Keratinocyte (primary cell): ENCODE measurements around the gene DRD2. TPM values are rescaled to one million over a fixed set of nuclear protein-coding genes. Genes with fewer than 3 reads are reported as not detected.

Experiments used
- DNase-seq: peaks from one replicate; pipeline ENCODE4 v3.0.0-alpha.2; 2011; ENCODE audit warnings: low read depth, missing footprints, low spot score
- FAIRE-seq: peaks from 2 replicates; lab custom pipeline; 2011; peaks lifted over from hg19 to GRCh38; lab: Jason Lieb, UNC
- H2AFZ ChIP-seq: 2 replicates; pipeline ENCODE4 v1.6.0; 2012; ENCODE audit warnings: low read length, control low read depth, inconsistent platforms; ENCODE audit not compliant: control insufficient read depth
- H3K27ac ChIP-seq: 2 replicates; pipeline ENCODE4 v1.5.1; 2011; ENCODE audit warnings: low read length; ENCODE audit not compliant: control insufficient read depth, insufficient read depth
- H3K27me3 ChIP-seq: 3 replicates; pipeline ENCODE4 v1.6.0; 2011; ENCODE audit warnings: low read length; ENCODE audit not compliant: control insufficient read depth, insufficient read depth; ENCODE audit errors: extremely low read depth
- H3K36me3 ChIP-seq, 2 experiments: 2 replicates in 1 of 2; 3 replicates in 1 of 2; pipeline ENCODE4 v1.5.1; 2011; ENCODE audit warnings: low read length in 2 of 2, mild to moderate bottlenecking in 1 of 2; ENCODE audit not compliant: control insufficient read depth in 2 of 2, insufficient read depth in 2 of 2; ENCODE audit errors: extremely low read depth in 1 of 2
- H3K4me1 ChIP-seq: 3 replicates; pipeline ENCODE4 v1.5.1; 2011; ENCODE audit warnings: low read length; ENCODE audit not compliant: control insufficient read depth, insufficient read depth; ENCODE audit errors: extremely low read depth
- H3K4me2 ChIP-seq: 3 replicates; pipeline ENCODE4 v1.6.0; 2011; ENCODE audit warnings: low read depth, low read length; ENCODE audit not compliant: control insufficient read depth, insufficient read depth; ENCODE audit errors: extremely low read depth
- H3K4me3 ChIP-seq, 3 experiments: fragments of 200-600 bp in 1 of 3; sonication (generic) in 1 of 3; 2 replicates in 2 of 3; 3 replicates in 1 of 3; pipeline ENCODE4 v1.5.1; 2011 to 2016; ENCODE audit warnings: low read length in 3 of 3, mild to moderate bottlenecking in 3 of 3, control low read depth in 2 of 3, inconsistent platforms in 1 of 3, low read depth in 1 of 3, mixed read lengths in 1 of 3, mixed run types in 1 of 3, moderate library complexity in 1 of 3; ENCODE audit not compliant: control insufficient read depth in 2 of 3, insufficient read depth in 2 of 3; ENCODE audit errors: extremely low read depth in 1 of 3
- H3K79me2 ChIP-seq: 2 replicates; pipeline ENCODE4 v1.6.0; 2012; ENCODE audit warnings: low read length; ENCODE audit not compliant: control insufficient read depth, insufficient read depth
- H3K9ac ChIP-seq: 3 replicates; pipeline ENCODE4 v1.6.0; 2011; ENCODE audit warnings: low read length; ENCODE audit not compliant: control insufficient read depth, insufficient read depth; ENCODE audit errors: extremely low read depth
- H3K9me1 ChIP-seq: 3 replicates; pipeline ENCODE4 v1.6.0; 2011; ENCODE audit warnings: low read length; ENCODE audit not compliant: control insufficient read depth, insufficient read depth; ENCODE audit errors: extremely low read depth
- H3K9me3 ChIP-seq: 2 replicates; pipeline ENCODE4 v1.5.1; 2012; ENCODE audit warnings: low read depth, low read length; ENCODE audit not compliant: control insufficient read depth
- H4K20me1 ChIP-seq: 3 replicates; pipeline ENCODE4 v1.6.0; 2011; ENCODE audit warnings: low read length; ENCODE audit not compliant: control insufficient read depth, insufficient read depth; ENCODE audit errors: extremely low read depth
- CTCF ChIP-seq, 3 experiments: IDR thresholded peaks in 1 of 3; conservative IDR thresholded peaks in 1 of 3; optimal IDR thresholded peaks in 1 of 3; 2 replicates in 2 of 3; 3 replicates in 1 of 3; pipeline versions ENCODE3 to v1.5.1; 2011; ENCODE audit warnings: low read length in 3 of 3, mild to moderate bottlenecking in 3 of 3, moderate library complexity in 2 of 3, control low read depth in 1 of 3, inconsistent platforms in 1 of 3; ENCODE audit not compliant: insufficient read depth in 2 of 3; ENCODE audit errors: extremely low read depth in 1 of 3
- EZH2 ChIP-seq: IDR thresholded peaks from one replicate; pipeline ENCODE4 v1.6.1; 2012; ENCODE audit warnings: inconsistent platforms, mild to moderate bottlenecking, low read length, moderate library complexity
- dilution Hi-C: fragments of 300-500 bp; cut with MboI; formaldehyde crosslinking; loops from one replicate; pipeline ENCODE4 v1.7.0; 2020; ENCODE audit warnings: low sequenced_read_pairs; ENCODE audit not compliant: extremely low pct_ligation_motif_present
- polyA plus RNA-seq, 5 experiments: library from polyadenylated mRNA; depleted of rRNA in 3 of 5; stranded (reverse) in 3 of 5; stranded (forward) in 1 of 5; unstranded in 1 of 5; fragments of >200 nt; gene quantifications; 1 replicate in 1 of 5; 2 replicates in 3 of 5; 3 replicates in 1 of 5; pipeline versions ENCODE4 v1.2.1 to v1.2.3, GENCODE V29; 2011 to 2012; ENCODE audit warnings: missing spikeins in 2 of 5, low read depth in 1 of 5, low replicate concordance in 1 of 5

Gene DRD2
- polyA plus RNA-seq, 1 donor (not counting 4 experiments of a cell fraction or from before 2014, with no cell fraction given): 0.26 TPM

GRCh38 chr11:113506893-113507292 lies 31.7 kb upstream of the DRD2 start:
- dilution Hi-C loops: no loop called here
- H3K9me3 ChIP-seq: no peaks in the 10 kb centered on the region
- no peaks in the 10 kb centered on the region for H3K9me1 ChIP-seq
- H3K27ac ChIP-seq: no peak overlapping the region
- no peak overlapping the region for H2AFZ ChIP-seq
- H3K4me3 ChIP-seq: no peak overlapping the region
- H4K20me1 ChIP-seq: no peaks in the 10 kb centered on the region
- H3K79me2 ChIP-seq: no peaks in the 10 kb centered on the region
- no peaks in the 10 kb centered on the region for H3K36me3 ChIP-seq
- no peak for TF ChIP-seq CTCF (optimal IDR thresholded peaks at IDR 0.05 in 1 of 3, IDR thresholded peaks at IDR 0.05 in 1 of 3, conservative IDR thresholded peaks at IDR 0.05 in 1 of 3; ENCODE audit: extremely low read depth in 1 of 3, insufficient read depth in 2 of 3, low read length in 3 of 3)
- TF ChIP-seq EZH2: no peak
- H3K4me2 ChIP-seq: no peak overlapping the region
- no peak for DNase-seq
- FAIRE-seq: no peak
- peaks cover 12% of the 10 kb centered on the region for H3K4me1 ChIP-seq
- no peak overlapping the region for H3K9ac ChIP-seq
- no peaks in the 10 kb centered on the region for H3K27me3 ChIP-seq

DNA sequence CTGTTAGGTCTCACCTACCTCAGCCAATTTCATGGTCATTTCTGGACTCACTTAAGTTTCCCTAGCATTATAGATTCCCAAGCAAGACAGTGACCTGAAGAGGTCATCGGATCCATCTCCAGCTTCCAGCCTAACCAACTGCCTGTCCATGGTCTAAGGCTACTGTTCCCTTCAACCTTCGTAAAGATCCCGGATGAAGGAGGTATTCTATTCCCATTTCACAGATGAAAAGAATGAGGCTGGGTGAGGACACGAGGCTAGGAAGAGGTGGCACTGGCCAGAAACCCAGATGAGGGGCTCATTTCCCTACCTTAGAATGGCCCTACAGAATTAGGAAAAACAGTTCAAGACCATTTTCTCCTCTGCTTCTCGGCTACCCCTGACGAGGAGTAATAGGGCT lies 31.3 kb upstream of the DRD2 start:
- Histone ChIP-seq H3K9ac (no peak overlapping the region), H3K9me1 (no peaks in the 10 kb centered on the region), H3K27ac (peak overlapping the region; percentile 51), H3K4me2 (no peak overlapping the region), H3K36me3 (no peaks in the 10 kb centered on the region), H3K4me1 (peaks cover 12% of the 10 kb centered on the region), H3K4me3 (no peak overlapping the region), H2AFZ (no peak overlapping the region), H4K20me1 (no peaks in the 10 kb centered on the region), H3K27me3 (no peaks in the 10 kb centered on the region), H3K9me3 (no peaks in the 10 kb centered on the region), H3K79me2 (no peaks in the 10 kb centered on the region)
- TF ChIP-seq CTCF (optimal IDR thresholded peaks at IDR 0.05 in 1 of 3, IDR thresholded peaks at IDR 0.05 in 1 of 3, conservative IDR thresholded peaks at IDR 0.05 in 1 of 3; ENCODE audit: extremely low read depth in 1 of 3, insufficient read depth in 2 of 3, low read length in 3 of 3) (no peak), EZH2 (no peak)
- DNase-seq (no peak), FAIRE-seq (no peak)
- dilution Hi-C loops: no loop called here
